ENCODE results near the gene TBX6.
"Not testable (repeated sequence)": the region's sequence is repeated elsewhere in the genome, so short reads cannot be mapped to it uniquely, and the experiment has no call there.

TBX6 gene

DNA sequence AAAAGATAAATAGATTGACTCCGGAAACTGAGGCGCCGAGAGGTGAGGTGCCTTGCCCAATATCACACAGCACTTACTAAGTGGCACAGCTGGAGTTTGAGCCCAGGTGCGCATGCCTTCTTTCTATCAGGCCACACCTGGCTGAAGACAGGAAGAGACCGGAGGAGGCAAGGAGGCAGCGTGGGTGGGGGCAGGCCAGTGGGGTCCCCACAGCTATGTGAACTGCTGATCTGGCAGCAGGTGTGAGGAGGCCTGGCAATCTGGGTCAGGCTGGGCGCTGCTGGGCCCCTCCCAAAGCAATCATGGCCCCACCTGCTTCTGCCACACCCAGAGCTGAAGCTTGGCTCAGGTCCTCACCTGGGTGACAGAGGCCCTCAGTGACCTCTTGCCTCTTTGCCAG lies 23.5 kb upstream of the TBX6 start:
- ATAC-seq, result no peak
- TF ChIP-seq, protein P1, sequence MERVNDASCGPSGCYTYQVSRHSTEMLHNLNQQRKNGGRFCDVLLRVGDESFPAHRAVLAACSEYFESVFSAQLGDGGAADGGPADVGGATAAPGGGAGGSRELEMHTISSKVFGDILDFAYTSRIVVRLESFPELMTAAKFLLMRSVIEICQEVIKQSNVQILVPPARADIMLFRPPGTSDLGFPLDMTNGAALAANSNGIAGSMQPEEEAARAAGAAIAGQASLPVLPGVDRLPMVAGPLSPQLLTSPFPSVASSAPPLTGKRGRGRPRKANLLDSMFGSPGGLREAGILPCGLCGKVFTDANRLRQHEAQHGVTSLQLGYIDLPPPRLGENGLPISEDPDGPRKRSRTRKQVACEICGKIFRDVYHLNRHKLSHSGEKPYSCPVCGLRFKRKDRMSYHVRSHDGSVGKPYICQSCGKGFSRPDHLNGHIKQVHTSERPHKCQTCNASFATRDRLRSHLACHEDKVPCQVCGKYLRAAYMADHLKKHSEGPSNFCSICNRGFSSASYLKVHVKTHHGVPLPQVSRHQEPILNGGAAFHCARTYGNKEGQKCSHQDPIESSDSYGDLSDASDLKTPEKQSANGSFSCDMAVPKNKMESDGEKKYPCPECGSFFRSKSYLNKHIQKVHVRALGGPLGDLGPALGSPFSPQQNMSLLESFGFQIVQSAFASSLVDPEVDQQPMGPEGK (CRISPR knock-in tag; IDR thresholded peaks at IDR 0.05; ENCODE audit: borderline replicate concordance), result no peak
- no peak for TF ChIP-seq TCF4 (CRISPR knock-in tag; IDR thresholded peaks at IDR 0.05; ENCODE audit: borderline replicate concordance)
- TF ChIP-seq GLIS3 (CRISPR knock-in tag; IDR thresholded peaks at IDR 0.05), result no peak
- TF ChIP-seq RARB (CRISPR knock-in tag; IDR thresholded peaks at IDR 0.05), result no peak
- TF ChIP-seq SNAI2 (CRISPR knock-in tag; IDR thresholded peaks at IDR 0.05), result no peak
- no peak for TF ChIP-seq PPARA (CRISPR knock-in tag; IDR thresholded peaks at IDR 0.05; ENCODE audit: borderline replicate concordance)
- TF ChIP-seq, protein P2, sequence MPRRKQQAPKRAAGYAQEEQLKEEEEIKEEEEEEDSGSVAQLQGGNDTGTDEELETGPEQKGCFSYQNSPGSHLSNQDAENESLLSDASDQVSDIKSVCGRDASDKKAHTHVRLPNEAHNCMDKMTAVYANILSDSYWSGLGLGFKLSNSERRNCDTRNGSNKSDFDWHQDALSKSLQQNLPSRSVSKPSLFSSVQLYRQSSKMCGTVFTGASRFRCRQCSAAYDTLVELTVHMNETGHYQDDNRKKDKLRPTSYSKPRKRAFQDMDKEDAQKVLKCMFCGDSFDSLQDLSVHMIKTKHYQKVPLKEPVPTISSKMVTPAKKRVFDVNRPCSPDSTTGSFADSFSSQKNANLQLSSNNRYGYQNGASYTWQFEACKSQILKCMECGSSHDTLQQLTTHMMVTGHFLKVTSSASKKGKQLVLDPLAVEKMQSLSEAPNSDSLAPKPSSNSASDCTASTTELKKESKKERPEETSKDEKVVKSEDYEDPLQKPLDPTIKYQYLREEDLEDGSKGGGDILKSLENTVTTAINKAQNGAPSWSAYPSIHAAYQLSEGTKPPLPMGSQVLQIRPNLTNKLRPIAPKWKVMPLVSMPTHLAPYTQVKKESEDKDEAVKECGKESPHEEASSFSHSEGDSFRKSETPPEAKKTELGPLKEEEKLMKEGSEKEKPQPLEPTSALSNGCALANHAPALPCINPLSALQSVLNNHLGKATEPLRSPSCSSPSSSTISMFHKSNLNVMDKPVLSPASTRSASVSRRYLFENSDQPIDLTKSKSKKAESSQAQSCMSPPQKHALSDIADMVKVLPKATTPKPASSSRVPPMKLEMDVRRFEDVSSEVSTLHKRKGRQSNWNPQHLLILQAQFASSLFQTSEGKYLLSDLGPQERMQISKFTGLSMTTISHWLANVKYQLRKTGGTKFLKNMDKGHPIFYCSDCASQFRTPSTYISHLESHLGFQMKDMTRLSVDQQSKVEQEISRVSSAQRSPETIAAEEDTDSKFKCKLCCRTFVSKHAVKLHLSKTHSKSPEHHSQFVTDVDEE (CRISPR knock-in tag; IDR thresholded peaks at IDR 0.05), result no peak
- no peak for TF ChIP-seq BACH2 (CRISPR knock-in tag; IDR thresholded peaks at IDR 0.05; ENCODE audit: borderline replicate concordance)
- TF ChIP-seq CSDC2 (CRISPR knock-in tag; IDR thresholded peaks at IDR 0.05), result no peak
- TF ChIP-seq, protein P3, sequence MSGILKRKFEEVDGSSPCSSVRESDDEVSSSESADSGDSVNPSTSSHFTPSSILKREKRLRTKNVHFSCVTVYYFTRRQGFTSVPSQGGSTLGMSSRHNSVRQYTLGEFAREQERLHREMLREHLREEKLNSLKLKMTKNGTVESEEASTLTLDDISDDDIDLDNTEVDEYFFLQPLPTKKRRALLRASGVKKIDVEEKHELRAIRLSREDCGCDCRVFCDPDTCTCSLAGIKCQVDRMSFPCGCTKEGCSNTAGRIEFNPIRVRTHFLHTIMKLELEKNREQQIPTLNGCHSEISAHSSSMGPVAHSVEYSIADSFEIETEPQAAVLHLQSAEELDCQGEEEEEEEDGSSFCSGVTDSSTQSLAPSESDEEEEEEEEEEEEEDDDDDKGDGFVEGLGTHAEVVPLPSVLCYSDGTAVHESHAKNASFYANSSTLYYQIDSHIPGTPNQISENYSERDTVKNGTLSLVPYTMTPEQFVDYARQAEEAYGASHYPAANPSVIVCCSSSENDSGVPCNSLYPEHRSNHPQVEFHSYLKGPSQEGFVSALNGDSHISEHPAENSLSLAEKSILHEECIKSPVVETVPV (CRISPR knock-in tag; IDR thresholded peaks at IDR 0.05), result no peak
- no peak for TF ChIP-seq ESRRG (CRISPR knock-in tag; IDR thresholded peaks at IDR 0.05)
- TF ChIP-seq ARNTL (CRISPR knock-in tag; IDR thresholded peaks at IDR 0.05; ENCODE audit: borderline replicate concordance, low read depth), result no peak
- TF ChIP-seq, protein P4, sequence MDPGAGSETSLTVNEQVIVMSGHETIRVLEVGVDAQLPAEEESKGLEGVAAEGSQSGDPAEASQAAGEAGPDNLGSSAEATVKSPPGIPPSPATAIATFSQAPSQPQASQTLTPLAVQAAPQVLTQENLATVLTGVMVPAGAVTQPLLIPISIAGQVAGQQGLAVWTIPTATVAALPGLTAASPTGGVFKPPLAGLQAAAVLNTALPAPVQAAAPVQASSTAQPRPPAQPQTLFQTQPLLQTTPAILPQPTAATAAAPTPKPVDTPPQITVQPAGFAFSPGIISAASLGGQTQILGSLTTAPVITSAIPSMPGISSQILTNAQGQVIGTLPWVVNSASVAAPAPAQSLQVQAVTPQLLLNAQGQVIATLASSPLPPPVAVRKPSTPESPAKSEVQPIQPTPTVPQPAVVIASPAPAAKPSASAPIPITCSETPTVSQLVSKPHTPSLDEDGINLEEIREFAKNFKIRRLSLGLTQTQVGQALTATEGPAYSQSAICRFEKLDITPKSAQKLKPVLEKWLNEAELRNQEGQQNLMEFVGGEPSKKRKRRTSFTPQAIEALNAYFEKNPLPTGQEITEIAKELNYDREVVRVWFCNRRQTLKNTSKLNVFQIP (CRISPR knock-in tag; IDR thresholded peaks at IDR 0.05; ENCODE audit: borderline replicate concordance, low read depth), result no peak
- TF ChIP-seq ZNF70 (CRISPR knock-in tag; IDR thresholded peaks at IDR 0.05), result no peak

DNA sequence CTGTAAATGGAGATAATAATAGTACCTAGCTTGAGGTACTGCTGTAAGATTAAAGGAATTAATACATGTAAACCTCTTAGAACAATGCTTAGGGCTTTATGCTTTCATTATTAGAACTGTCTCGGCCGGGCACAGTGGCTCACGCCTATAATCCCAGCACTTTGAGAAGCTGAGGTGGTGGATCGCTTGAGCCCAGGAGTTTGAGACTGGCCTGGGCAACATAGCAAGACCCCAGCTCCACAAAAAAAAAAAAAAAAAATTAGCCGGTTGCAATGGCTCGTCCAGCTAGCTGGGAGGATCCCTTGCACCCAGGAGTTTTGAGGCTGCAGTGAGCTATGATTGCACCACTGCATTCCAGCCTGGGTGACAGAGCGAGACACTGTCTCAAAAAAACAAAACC lies 23.1 kb upstream of the TBX6 start:
- ATAC-seq, result not testable (repeated sequence)

DNA sequence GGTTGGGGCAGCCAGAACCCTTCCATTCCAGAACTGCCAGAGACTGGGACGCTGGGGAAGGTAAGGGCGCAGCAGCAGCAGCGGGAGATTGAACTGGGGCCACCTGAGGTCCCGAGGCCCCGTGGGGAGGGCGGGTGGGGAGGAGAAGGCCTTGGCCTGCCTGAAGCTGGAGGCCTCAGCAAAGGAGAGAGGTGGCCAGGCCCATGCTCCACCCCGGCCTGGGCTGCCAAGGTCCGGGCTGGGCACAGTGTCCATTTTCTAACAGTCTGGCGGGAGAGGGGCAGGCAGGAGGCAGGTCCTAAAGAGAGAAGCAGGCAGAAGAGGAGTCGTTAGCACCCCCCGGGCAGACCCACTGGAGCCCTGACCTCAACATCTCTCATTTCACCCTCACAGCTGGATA lies 22.7 kb upstream of the TBX6 start:
- TF ChIP-seq GLIS3 (CRISPR knock-in tag; IDR thresholded peaks at IDR 0.05), result no peak
- no peak for TF ChIP-seq ZNF565 (CRISPR knock-in tag; conservative IDR thresholded peaks at IDR 0.05; ENCODE audit: low read depth)
- no peak for TF ChIP-seq TCF4 (CRISPR knock-in tag; IDR thresholded peaks at IDR 0.05; ENCODE audit: borderline replicate concordance)
- no peak for TF ChIP-seq ZNF8 (CRISPR knock-in tag; IDR thresholded peaks at IDR 0.05)
- TF ChIP-seq PPARA (CRISPR knock-in tag; IDR thresholded peaks at IDR 0.05; ENCODE audit: borderline replicate concordance), result no peak
- TF ChIP-seq ZFP30 (CRISPR knock-in tag; IDR thresholded peaks at IDR 0.05), result no peak
- TF ChIP-seq, protein P5, sequence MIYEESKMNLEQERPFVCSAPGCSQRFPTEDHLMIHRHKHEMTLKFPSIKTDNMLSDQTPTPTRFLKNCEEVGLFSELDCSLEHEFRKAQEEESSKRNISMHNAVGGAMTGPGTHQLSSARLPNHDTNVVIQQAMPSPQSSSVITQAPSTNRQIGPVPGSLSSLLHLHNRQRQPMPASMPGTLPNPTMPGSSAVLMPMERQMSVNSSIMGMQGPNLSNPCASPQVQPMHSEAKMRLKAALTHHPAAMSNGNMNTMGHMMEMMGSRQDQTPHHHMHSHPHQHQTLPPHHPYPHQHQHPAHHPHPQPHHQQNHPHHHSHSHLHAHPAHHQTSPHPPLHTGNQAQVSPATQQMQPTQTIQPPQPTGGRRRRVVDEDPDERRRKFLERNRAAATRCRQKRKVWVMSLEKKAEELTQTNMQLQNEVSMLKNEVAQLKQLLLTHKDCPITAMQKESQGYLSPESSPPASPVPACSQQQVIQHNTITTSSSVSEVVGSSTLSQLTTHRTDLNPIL (CRISPR knock-in tag; IDR thresholded peaks at IDR 0.05; ENCODE audit: low read depth), result no peak
- TF ChIP-seq, protein P3 (CRISPR knock-in tag; IDR thresholded peaks at IDR 0.05), result no peak
- no peak for TF ChIP-seq SNAI2 (CRISPR knock-in tag; IDR thresholded peaks at IDR 0.05)
- no peak for TF ChIP-seq ESRRG (CRISPR knock-in tag; IDR thresholded peaks at IDR 0.05)
- no peak for TF ChIP-seq BACH2 (CRISPR knock-in tag; IDR thresholded peaks at IDR 0.05; ENCODE audit: borderline replicate concordance)
- no peak for TF ChIP-seq CSDC2 (CRISPR knock-in tag; IDR thresholded peaks at IDR 0.05)
- TF ChIP-seq, protein P1 (CRISPR knock-in tag; IDR thresholded peaks at IDR 0.05; ENCODE audit: borderline replicate concordance), result no peak
- TF ChIP-seq RARB (CRISPR knock-in tag; IDR thresholded peaks at IDR 0.05), result no peak
- TF ChIP-seq, protein P4 (CRISPR knock-in tag; IDR thresholded peaks at IDR 0.05; ENCODE audit: borderline replicate concordance, low read depth), result no peak
- TF ChIP-seq ZNF70 (CRISPR knock-in tag; IDR thresholded peaks at IDR 0.05), result no peak
- no peak for TF ChIP-seq ARNTL (CRISPR knock-in tag; IDR thresholded peaks at IDR 0.05; ENCODE audit: borderline replicate concordance, low read depth)
- no peak for TF ChIP-seq OSR1 (CRISPR knock-in tag; IDR thresholded peaks at IDR 0.05)
- ATAC-seq, result no peak
